ENCODE data around the gene WDR81.

Gene WDR81

GRCh38 chr17:1752425-1753262, 28.1 kb downstream of the WDR81 start:
- no peak for DNase-seq (ENCODE audit: extremely low spot score)
- POLR2A ChIA-PET, result interaction anchor here (2.8 kb wide), 1 partner anchor 10 kb away, joined by 14 read pairs; the partner anchor contains the start of gene SERPINF1
- no peak for TF ChIP-seq L3MBTL2 (conservative IDR thresholded peaks at IDR 0.05)
- TF ChIP-seq FOXK2 (IDR thresholded peaks at IDR 0.05), result no peak
- TF ChIP-seq TARDBP (IDR thresholded peaks at IDR 0.05), result no peak
- TF ChIP-seq ARNT (IDR thresholded peaks at IDR 0.05), result no peak
- TF ChIP-seq ELF4 (IDR thresholded peaks at IDR 0.05), result no peak
- TF ChIP-seq ZNF384 (IDR thresholded peaks at IDR 0.05), result no peak
- TF ChIP-seq FOXA1 (IDR thresholded peaks at IDR 0.05), result no peak
- TF ChIP-seq SP1 (IDR thresholded peaks at IDR 0.05), result no peak
- TF ChIP-seq CTBP1 (IDR thresholded peaks at IDR 0.05; ENCODE audit: borderline replicate concordance), result no peak
- CTCF ChIA-PET, result interaction anchor here (0.5 to 0.7 kb wide), 2 partner anchors 9 to 10 kb away, joined by 3 read pairs; partner anchors contain the start of gene SERPINF1

- no peak for TF ChIP-seq PKNOX1 (IDR thresholded peaks at IDR 0.05)
- TF ChIP-seq NFRKB (IDR thresholded peaks at IDR 0.05), result no peak
- no peak for TF ChIP-seq ELF4 (IDR thresholded peaks at IDR 0.05)
- TF ChIP-seq HDGF (IDR thresholded peaks at IDR 0.05; ENCODE audit: borderline replicate concordance), result no peak
- no peak for TF ChIP-seq ARNT (IDR thresholded peaks at IDR 0.05)
- no peak for TF ChIP-seq SP1 (IDR thresholded peaks at IDR 0.05)
- no peak for TF ChIP-seq LEF1 (IDR thresholded peaks at IDR 0.05; ENCODE audit: borderline replicate concordance)
- TF ChIP-seq TARDBP (IDR thresholded peaks at IDR 0.05), result no peak
- no peak for TF ChIP-seq L3MBTL2 (conservative IDR thresholded peaks at IDR 0.05)
- TF ChIP-seq ZNF384 (IDR thresholded peaks at IDR 0.05), result no peak
- TF ChIP-seq CTBP1 (IDR thresholded peaks at IDR 0.05; ENCODE audit: borderline replicate concordance), result no peak
- no peak for TF ChIP-seq BHLHE40 (IDR thresholded peaks at IDR 0.05; ENCODE audit: borderline replicate concordance)
- no peak for TF ChIP-seq FOXA1 (IDR thresholded peaks at IDR 0.05)
- TF ChIP-seq FOXK2 (IDR thresholded peaks at IDR 0.05), result no peak
- no peak for TF ChIP-seq SUZ12 (IDR thresholded peaks at IDR 0.05)
- no peak for TF ChIP-seq FOXM1 (IDR thresholded peaks at IDR 0.05; ENCODE audit: borderline replicate concordance)
- ChIA-PET POLR2A (interaction anchor here (2.8 kb wide), 1 partner anchor 8 kb away, joined by 14 read pairs; the partner anchor contains the start of gene SERPINF1), CTCF (no interaction called here)
- DNase-seq (ENCODE audit: extremely low spot score), result no peak
Measured at GRCh38 chr17:1753767-1754429, 29.4 kb downstream of the WDR81 start.

- CTCF ChIA-PET, result no interaction called here
- TF ChIP-seq SUZ12 (IDR thresholded peaks at IDR 0.05) (no peak), CTBP1 (IDR thresholded peaks at IDR 0.05; ENCODE audit: borderline replicate concordance) (no peak), TARDBP (IDR thresholded peaks at IDR 0.05) (no peak)
- DNase-seq (ENCODE audit: extremely low spot score), result no peak
- POLR2A ChIA-PET, result interaction anchor here (2.8 kb wide), 1 partner anchor 8 kb away, joined by 14 read pairs; the partner anchor contains the start of gene SERPINF1
Measured at GRCh38 chr17:1754430-1755112, 30.1 kb downstream of the WDR81 start.

- no peak for TF ChIP-seq NFRKB (IDR thresholded peaks at IDR 0.05)
- TF ChIP-seq L3MBTL2 (conservative IDR thresholded peaks at IDR 0.05), result no peak
- no peak for TF ChIP-seq PKNOX1 (IDR thresholded peaks at IDR 0.05)
- TF ChIP-seq TARDBP (IDR thresholded peaks at IDR 0.05), result no peak
- no peak for TF ChIP-seq ELF4 (IDR thresholded peaks at IDR 0.05)
- no peak for TF ChIP-seq SP1 (IDR thresholded peaks at IDR 0.05)
- no peak for TF ChIP-seq CTBP1 (IDR thresholded peaks at IDR 0.05; ENCODE audit: borderline replicate concordance)
- TF ChIP-seq FOXA1 (IDR thresholded peaks at IDR 0.05), result no peak
- no peak for TF ChIP-seq LEF1 (IDR thresholded peaks at IDR 0.05; ENCODE audit: borderline replicate concordance)
- DNase-seq (ENCODE audit: extremely low spot score), result no peak
- POLR2A ChIA-PET, result interaction anchor here (0.6 kb wide), 1 partner anchor 56 kb away, joined by 3 read pairs; no protein-coding TSS in a partner anchor
- CTCF ChIA-PET, result no interaction called here
Measured at GRCh38 chr17:1755252-1755826, 30.8 kb downstream of the WDR81 start.

- DNase-seq (ENCODE audit: extremely low spot score), result no peak
- TF ChIP-seq TARDBP (IDR thresholded peaks at IDR 0.05) (no peak), L3MBTL2 (conservative IDR thresholded peaks at IDR 0.05) (no peak), FOXK2 (IDR thresholded peaks at IDR 0.05) (no peak), ELF4 (IDR thresholded peaks at IDR 0.05) (no peak)
- CTCF ChIA-PET, result no interaction called here
- POLR2A ChIA-PET, result interaction anchor here (0.6 kb wide), 1 partner anchor 55 kb away, joined by 3 read pairs; no protein-coding TSS in a partner anchor
Measured at GRCh38 chr17:1755827-1756262, 31.3 kb downstream of the WDR81 start.

- ChIA-PET POLR2A (no interaction called here), CTCF (no interaction called here)
- no peak for DNase-seq (ENCODE audit: extremely low spot score)
- TF ChIP-seq NFRKB (IDR thresholded peaks at IDR 0.05), result no peak
Measured at GRCh38 chr17:1758807-1759206, 34.3 kb downstream of the WDR81 start.
